Common myeloid progenitor, CD34-positive (primary cell): ENCODE measurements around the gene CSMD2.

Experiments
- CTCF ChIA-PET: fragments of 350-600 bp; sonication (Branson Sonifier 250); formaldehyde crosslinking; loops from one replicate; lab custom pipeline; 2021; ENCODE audit warnings: antibody characterized with exemption; lab: Charles Lee
- POLR2A ChIA-PET: fragments of 350-600 bp; sonication (Branson Sonifier 250); formaldehyde crosslinking; loops from one replicate; lab custom pipeline; 2021; ENCODE audit warnings: antibody characterized with exemption; lab: Charles Lee
- DNase-seq, 3 donors: peaks; one replicate each; pipeline versions ENCODE4 v3.0.0 to v3.0.0-alpha.2; 2013
- H3K27ac ChIP-seq, 2 experiments: 1 replicate in 1 of 2; 2 replicates in 1 of 2; pipeline ENCODE4 v1.7.0; 2013; ENCODE audit warnings: inconsistent platforms in 2 of 2, low read length in 2 of 2, mild to moderate bottlenecking in 2 of 2, low read depth in 1 of 2, moderate library complexity in 1 of 2; ENCODE audit not compliant: severe bottlenecking in 2 of 2, insufficient read depth in 1 of 2, poor library complexity in 1 of 2
- H3K27me3 ChIP-seq, 5 experiments: replicated peaks in 2 of 5; 1 replicate in 3 of 5; 2 replicates in 2 of 5; pipeline versions ENCODE4 v1.6.1 to v1.7.0; 2013; ENCODE audit warnings: low read length in 4 of 5, mild to moderate bottlenecking in 2 of 5, moderate library complexity in 2 of 5, inconsistent platforms in 1 of 5; ENCODE audit not compliant: insufficient read depth in 5 of 5, control insufficient read depth in 4 of 5
- H3K36me3 ChIP-seq, 4 experiments: 1 replicate in 2 of 4; 2 replicates in 2 of 4; pipeline versions ENCODE4 v1.6.1 to v1.7.0; 2013; ENCODE audit warnings: low read length in 3 of 4, control low read depth in 1 of 4, mild to moderate bottlenecking in 1 of 4; ENCODE audit not compliant: control insufficient read depth in 4 of 4, insufficient read depth in 4 of 4
- H3K4me1 ChIP-seq, 4 experiments: 1 replicate in 3 of 4; 2 replicates in 1 of 4; pipeline versions ENCODE4 v1.6.1 to v1.7.1; 2013; ENCODE audit warnings: low read length in 3 of 4, mild to moderate bottlenecking in 3 of 4, control low read depth in 1 of 4, inconsistent platforms in 1 of 4, moderate library complexity in 1 of 4; ENCODE audit not compliant: control insufficient read depth in 4 of 4, insufficient read depth in 4 of 4; ENCODE audit errors: control extremely low read depth in 1 of 4
- H3K4me3 ChIP-seq, 7 experiments: 1 replicate in 4 of 7; 2 replicates in 3 of 7; pipeline versions ENCODE4 v1.5.1 to v1.7.0; 2013; ENCODE audit warnings: mild to moderate bottlenecking in 7 of 7, low read length in 6 of 7, moderate library complexity in 6 of 7, inconsistent platforms in 2 of 7, low read depth in 2 of 7, control low read depth in 1 of 7; ENCODE audit not compliant: insufficient read depth in 4 of 7, control insufficient read depth in 1 of 7; ENCODE audit errors: extremely low read depth in 1 of 7
- H3K9me3 ChIP-seq, 5 experiments: 1 replicate in 4 of 5; 2 replicates in 1 of 5; pipeline versions ENCODE4 v1.6.1 to v1.7.1; 2013; ENCODE audit warnings: low read length in 4 of 5, mild to moderate bottlenecking in 2 of 5, inconsistent platforms in 1 of 5, low read depth in 1 of 5, moderate library complexity in 1 of 5; ENCODE audit not compliant: control insufficient read depth in 4 of 5, insufficient read depth in 2 of 5; ENCODE audit errors: control extremely low read depth in 1 of 5
- WGBS: methylation state at CpG from one replicate; pipeline ENCODE4 v1.1.5; 2013; ENCODE audit not compliant: insufficient coverage; 5-methylcytosine and 5-hydroxymethylcytosine counted together

The CSMD2 gene

GRCh38 chr1:33948291-33948690 is 216.7 kb downstream of the CSMD2 start:
- CTCF ChIA-PET, result no interaction called here
- Histone ChIP-seq H3K4me1 (no peaks in the 10 kb centered on the region), H3K27ac (no peak overlapping the region), H3K4me3 (no peak overlapping the region), H3K9me3 (no peaks in the 10 kb centered on the region), H3K27me3 (peaks cover 0 to 2% (median 0%) of the 10 kb centered on the region in 5 experiments), H3K36me3 (no peaks in the 10 kb centered on the region)
- POLR2A ChIA-PET, result no interaction called here
- 100% methylated on average over 3 of the region's 3 CpGs for WGBS
- no peak for DNase-seq

GRCh38 chr1:33946836-33947235 is 218.2 kb downstream of the CSMD2 start:
- H3K4me3 ChIP-seq, result no peak overlapping the region
- no peaks in the 10 kb centered on the region for H3K36me3 ChIP-seq
- H3K4me1 ChIP-seq, result no peaks in the 10 kb centered on the region
- no peak for DNase-seq
- H3K27ac ChIP-seq, result no peak overlapping the region
- ChIA-PET POLR2A (no interaction called here), CTCF (no interaction called here)
- H3K27me3 ChIP-seq, result peaks cover 0 to 2% (median 0%) of the 10 kb centered on the region in 5 experiments
- H3K9me3 ChIP-seq, result no peaks in the 10 kb centered on the region
- WGBS, result 100% methylated on average over 2 of the region's 2 CpGs

GRCh38 chr1:33944846-33945245 is 220.2 kb downstream of the CSMD2 start:
- ChIA-PET CTCF (no interaction called here), POLR2A (no interaction called here)

GRCh38 chr1:33943978-33944377 is 221.1 kb downstream of the CSMD2 start:
- H3K27me3 ChIP-seq, result peaks cover 0 to 3% (median 0%) of the 10 kb centered on the region in 5 experiments
- H3K27ac ChIP-seq, result no peak overlapping the region
- H3K36me3 ChIP-seq, result no peaks in the 10 kb centered on the region
- no peak overlapping the region for H3K4me3 ChIP-seq
- CTCF ChIA-PET, result no interaction called here
- no peaks in the 10 kb centered on the region for H3K9me3 ChIP-seq
- no peaks in the 10 kb centered on the region for H3K4me1 ChIP-seq
- WGBS, result no CpG with 5 or more reads among the region's 3 CpGs
- no peak for DNase-seq
- POLR2A ChIA-PET, result no interaction called here

More at GRCh38 chr1:33944846-33945245, 220.2 kb downstream of the CSMD2 start:
- H3K27ac ChIP-seq, result no peak overlapping the region
- no peak for DNase-seq
- H3K27me3 ChIP-seq, result peaks cover 0 to 2% (median 0%) of the 10 kb centered on the region in 5 experiments
- H3K4me3 ChIP-seq, result no peak overlapping the region
- no peaks in the 10 kb centered on the region for H3K9me3 ChIP-seq
- WGBS, result no CpG with 5 or more reads among the region's 1 CpG
- no peaks in the 10 kb centered on the region for H3K4me1 ChIP-seq
- H3K36me3 ChIP-seq, result no peaks in the 10 kb centered on the region

- H3K36me3 ChIP-seq, result no peaks in the 10 kb centered on the region
- no peak overlapping the region for H3K4me3 ChIP-seq
- 93% methylated on average over 3 of the region's 3 CpGs for WGBS
- no peaks in the 10 kb centered on the region for H3K4me1 ChIP-seq
- POLR2A ChIA-PET, result no interaction called here
- H3K27me3 ChIP-seq, result peaks cover 0 to 2% (median 0%) of the 10 kb centered on the region in 5 experiments
- peaks cover 0 to 1% (median 0%) of the 10 kb centered on the region in 5 experiments for H3K9me3 ChIP-seq
- no peak for DNase-seq
- CTCF ChIA-PET, result no interaction called here
- no peak overlapping the region for H3K27ac ChIP-seq
Measured at GRCh38 chr1:33932871-33933270, 232.2 kb downstream of the CSMD2 start.

GRCh38 chr1:33931111-33931475 is 233.9 kb downstream of the CSMD2 start:
- POLR2A ChIA-PET, result no interaction called here
- H3K36me3 ChIP-seq, result no peaks in the 10 kb centered on the region
- H3K9me3 ChIP-seq, result peaks cover 0 to 1% (median 0%) of the 10 kb centered on the region in 5 experiments
- H3K27me3 ChIP-seq, result peaks cover 0 to 2% (median 0%) of the 10 kb centered on the region in 5 experiments
- CTCF ChIA-PET, result no interaction called here
- no peak for DNase-seq
- H3K4me3 ChIP-seq, result no peak overlapping the region
- WGBS, result 93% methylated on average over 4 of the region's 4 CpGs
- no peaks in the 10 kb centered on the region for H3K4me1 ChIP-seq
- no peak overlapping the region for H3K27ac ChIP-seq

- no peak overlapping the region for H3K27ac ChIP-seq
- no peaks in the 10 kb centered on the region for H3K36me3 ChIP-seq
- peaks cover 0 to 2% (median 0%) of the 10 kb centered on the region in 5 experiments for H3K27me3 ChIP-seq
- CTCF ChIA-PET, result no interaction called here
- 77% methylated on average over 11 of the region's 11 CpGs for WGBS
- POLR2A ChIA-PET, result no interaction called here
- H3K4me1 ChIP-seq, result no peaks in the 10 kb centered on the region
- peaks cover 0 to 1% (median 0%) of the 10 kb centered on the region in 5 experiments for H3K9me3 ChIP-seq
- no peak overlapping the region for H3K4me3 ChIP-seq
- DNase-seq, result no peak
Measured at GRCh38 chr1:33930346-33931110, 234.5 kb downstream of the CSMD2 start.
